HG02943 (cell line): ENCODE results near the gene CHMP1A.

Experiments used
- ATAC-seq: cut with Tn5 transposase; IDR thresholded peaks from one replicate; pipeline ENCODE4 v1.9.1; 2021; ENCODE audit warnings: mild to moderate bottlenecking, low read depth, moderate library complexity; ENCODE audit not compliant: unreplicated experiment

CHMP1A gene

GRCh38 chr16:89629827-89630610 is 27.5 kb downstream of the CHMP1A start:
- no peak for ATAC-seq

GRCh38 chr16:89624777-89625761 is 32.4 kb downstream of the CHMP1A start:
- ATAC-seq: no peak

- no peak for ATAC-seq
These were observed 33.8 kb downstream of the CHMP1A start for GRCh38 chr16:89623511-89624261.

- ATAC-seq: no peak
These were observed 35.7 kb downstream of the CHMP1A start for GRCh38 chr16:89621698-89622409.

GRCh38 chr16:89621136-89621697 is 36.3 kb downstream of the CHMP1A start:
- no peak for ATAC-seq

GRCh38 chr16:89620406-89620841 is 37.1 kb downstream of the CHMP1A start:
- no peak for ATAC-seq

- ATAC-seq: no peak
These were observed 37.7 kb downstream of the CHMP1A start for GRCh38 chr16:89619840-89620239.

GRCh38 chr16:89618109-89618998 is 39.2 kb downstream of the CHMP1A start:
- no peak for ATAC-seq

- no peak for ATAC-seq
These were observed 40.5 kb downstream of the CHMP1A start for GRCh38 chr16:89617036-89617435.

GRCh38 chr16:89616623-89617022 is 40.9 kb downstream of the CHMP1A start:
- no peak for ATAC-seq

- no peak for ATAC-seq
These were observed 41.9 kb downstream of the CHMP1A start for GRCh38 chr16:89615596-89616090.

GRCh38 chr16:89615176-89615575 is 42.3 kb downstream of the CHMP1A start:
- no peak for ATAC-seq

GRCh38 chr16:89613954-89614459 is 43.5 kb downstream of the CHMP1A start:
- ATAC-seq: no peak

- ATAC-seq: no peak
These were observed 44.1 kb downstream of the CHMP1A start, which contains the start of gene DPEP1 for GRCh38 chr16:89613231-89613953. TSS of gene DPEP1 (plus strand) at chr16:89613642. CDS start at chr16:89630411, 16,769 bp downstream.

- ATAC-seq: no peak
These were observed 44.9 kb downstream of the CHMP1A start for GRCh38 chr16:89612415-89613166.

- ATAC-seq: no peak
These were observed 47.4 kb downstream of the CHMP1A start for GRCh38 chr16:89610108-89610453.
